ENCODE data around the gene ZNF532.

ZNF532 gene

GRCh38 chr18:58983260-58984155 lies 118.8 kb downstream of the ZNF532 start:
- DNase-seq, result no peak

- no peak for DNase-seq
Observed at GRCh38 chr18:58988600-58988999, 123.9 kb downstream of the ZNF532 start.

- no peak for DNase-seq
Observed at GRCh38 chr18:58989184-58989759, 124.6 kb downstream of the ZNF532 start.

- DNase-seq, result peak in 1 of 2 experiments; percentile 6
Observed at GRCh38 chr18:58990720-58991119, 126.0 kb downstream of the ZNF532 start.

GRCh38 chr18:58991167-58991798 lies 126.6 kb downstream of the ZNF532 start:
- no peak for DNase-seq

- no peak for DNase-seq
Observed at GRCh38 chr18:58992301-58993231, 127.9 kb downstream of the ZNF532 start.

- DNase-seq, result no peak
Observed at GRCh38 chr18:58993260-58993659, 128.6 kb downstream of the ZNF532 start.

GRCh38 chr18:58995663-58996062 lies 131.0 kb downstream of the ZNF532 start:
- no peak for DNase-seq

GRCh38 chr18:58996131-58996641 lies 131.5 kb downstream of the ZNF532 start:
- DNase-seq, result peak in 1 of 2 experiments; percentile 31

GRCh38 chr18:58996696-58997095 lies 132.0 kb downstream of the ZNF532 start:
- DNase-seq, result no peak

GRCh38 chr18:58997811-58998337 lies 133.2 kb downstream of the ZNF532 start:
- DNase-seq, result no peak

GRCh38 chr18:58998401-58999203 lies 133.9 kb downstream of the ZNF532 start:
- DNase-seq, result no peak

GRCh38 chr18:59001166-59001565 lies 136.5 kb downstream of the ZNF532 start:
- DNase-seq, result no peak

GRCh38 chr18:59001721-59002120 lies 137.0 kb downstream of the ZNF532 start:
- no peak for DNase-seq

GRCh38 chr18:59002974-59003594 lies 138.4 kb downstream of the ZNF532 start:
- no peak for DNase-seq

- no peak for DNase-seq
Observed at GRCh38 chr18:59005262-59005661, 140.6 kb downstream of the ZNF532 start.

- DNase-seq, result no peak
Observed at GRCh38 chr18:59006461-59007067, 141.9 kb downstream of the ZNF532 start.

GRCh38 chr18:59008302-59008974 lies 143.8 kb downstream of the ZNF532 start:
- DNase-seq, result no peak

GRCh38 chr18:59009846-59010245 lies 145.2 kb downstream of the ZNF532 start:
- DNase-seq, result no peak

- no peak for DNase-seq
Observed at GRCh38 chr18:59011289-59011688, 146.6 kb downstream of the ZNF532 start.

Data from SHP77 (cell line).